Stimulated activated naive B cell treated with anti-CD40 and anti-IgM and Interleukin-4, amounts not matched to agents 10 μg/mL and 1 μg/mL and 100 μg/mL, for 72 hours (primary cell): ENCODE measurements around the gene XRRA1.
"Not testable (repeated sequence)": the region's sequence is repeated elsewhere in the genome, so short reads cannot be mapped to it uniquely, and the experiment has no call there.

Experiments
- ATAC-seq, 2 donors: fragments of 150-1000 bp; cut with Tn5 transposase; replicated peaks; 2 replicates each; pipeline ENCODE4 v1.10.0; 2021; ENCODE audit warnings: moderate library complexity in 1 of 2
- DNase-seq: peaks from one replicate; pipeline ENCODE4 v3.0.0; 2021
- H3K27ac Mint-ChIP-seq: one replicate; pipeline ENCODE4 v1.8.0; 2022; ENCODE audit warnings: mild to moderate bottlenecking, mixed read lengths
- H3K27me3 Mint-ChIP-seq, 2 donors: one replicate each; pipeline ENCODE4 v1.8.0; 2022; ENCODE audit warnings: mixed read lengths in 2 of 2
- H3K36me3 Mint-ChIP-seq, 2 donors: one replicate each; pipeline ENCODE4 v1.8.0; 2022; ENCODE audit warnings: mixed read lengths in 2 of 2, mild to moderate bottlenecking in 1 of 2
- H3K4me1 Mint-ChIP-seq, 2 donors: one replicate each; pipeline ENCODE4 v1.8.0; 2022; ENCODE audit warnings: mixed read lengths in 2 of 2, mild to moderate bottlenecking in 1 of 2
- H3K4me3 Mint-ChIP-seq, 2 donors: one replicate each; pipeline ENCODE4 v1.8.0; 2022; ENCODE audit warnings: mild to moderate bottlenecking in 2 of 2, mixed read lengths in 2 of 2, moderate library complexity in 1 of 2
- H3K9me3 Mint-ChIP-seq, 2 donors: one replicate each; pipeline ENCODE4 v1.8.0; 2022; ENCODE audit warnings: mixed read lengths in 2 of 2, mild to moderate bottlenecking in 1 of 2

XRRA1 gene

GRCh38 chr11:74905326-74905725 lies 43.6 kb downstream of the XRRA1 start:
- Mint-ChIP-seq H3K27me3 (no peaks in the 10 kb centered on the region), H3K4me3 (no peak overlapping the region), H3K27ac (no peak overlapping the region), H3K9me3 (peaks cover 11 to 15% of the 10 kb centered on the region in 2 donors), H3K4me1 (peaks cover 18 to 25% of the 10 kb centered on the region in 2 donors), H3K36me3 (peaks cover 45 to 60% of the 10 kb centered on the region in 2 donors)
- DNase-seq, result no peak
- no peak for ATAC-seq

- DNase-seq (no peak), ATAC-seq (no peak)
- Mint-ChIP-seq H3K27me3 (no peaks in the 10 kb centered on the region), H3K4me3 (no peak overlapping the region), H3K4me1 (peaks cover 0 to under 1% of the 10 kb centered on the region in 2 donors), H3K9me3 (peaks cover 21 to 30% of the 10 kb centered on the region in 2 donors), H3K27ac (no peak overlapping the region), H3K36me3 (peaks cover 56 to 61% of the 10 kb centered on the region in 2 donors)
Measured at GRCh38 chr11:74902342-74902741, 46.5 kb downstream of the XRRA1 start.

GRCh38 chr11:74896311-74896710 lies 52.6 kb downstream of the XRRA1 start:
- ATAC-seq, result no peak
- Mint-ChIP-seq H3K9me3 (peaks cover 22 to 40% of the 10 kb centered on the region in 2 donors), H3K27ac (no peak overlapping the region), H3K27me3 (no peaks in the 10 kb centered on the region), H3K36me3 (peaks cover 66 to 71% of the 10 kb centered on the region in 2 donors), H3K4me1 (peaks cover 0 to 23% of the 10 kb centered on the region in 2 donors), H3K4me3 (no peak overlapping the region)
- no peak for DNase-seq

DNA sequence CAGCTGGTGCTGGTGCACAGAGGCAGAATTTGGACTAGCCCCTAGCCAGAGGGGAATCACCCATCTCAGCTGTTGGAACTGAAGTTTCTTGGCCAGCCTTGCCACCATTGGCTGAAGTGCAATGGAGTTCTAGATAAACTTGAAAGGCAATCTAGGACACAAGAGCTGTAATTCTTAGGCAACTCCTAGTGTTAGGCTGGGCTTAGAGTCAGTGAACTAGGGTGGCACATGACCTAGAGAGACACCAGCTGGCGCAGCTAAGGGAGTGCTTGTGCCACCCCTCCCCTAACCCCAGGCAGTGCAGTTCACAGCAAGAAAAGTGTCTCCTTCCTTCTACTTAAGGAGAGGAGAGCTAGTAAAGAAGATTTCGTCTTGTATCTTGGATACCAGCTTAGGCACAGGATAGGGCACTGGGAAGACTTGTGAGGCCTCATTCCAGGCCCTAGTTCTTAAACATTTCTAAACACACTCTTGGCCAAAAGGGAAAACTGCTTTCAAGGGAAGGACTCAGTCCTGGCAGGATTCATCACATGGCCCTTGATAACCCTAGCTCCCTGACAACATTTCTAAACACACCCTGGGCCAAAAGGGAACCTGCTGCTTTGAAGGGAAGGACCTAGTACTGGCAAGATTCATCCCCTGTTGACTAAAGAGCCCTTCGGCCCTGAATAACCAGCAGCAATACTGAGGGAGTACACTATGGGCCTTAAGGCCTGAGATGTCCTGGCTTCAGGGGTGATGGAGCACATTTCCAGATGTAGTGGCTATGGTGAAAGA lies 53.4 kb downstream of the XRRA1 start:
- H3K4me1 Mint-ChIP-seq, result peaks cover 1 to 23% of the 10 kb centered on the region in 2 donors
- H3K27ac Mint-ChIP-seq, result no peak overlapping the region

DNA sequence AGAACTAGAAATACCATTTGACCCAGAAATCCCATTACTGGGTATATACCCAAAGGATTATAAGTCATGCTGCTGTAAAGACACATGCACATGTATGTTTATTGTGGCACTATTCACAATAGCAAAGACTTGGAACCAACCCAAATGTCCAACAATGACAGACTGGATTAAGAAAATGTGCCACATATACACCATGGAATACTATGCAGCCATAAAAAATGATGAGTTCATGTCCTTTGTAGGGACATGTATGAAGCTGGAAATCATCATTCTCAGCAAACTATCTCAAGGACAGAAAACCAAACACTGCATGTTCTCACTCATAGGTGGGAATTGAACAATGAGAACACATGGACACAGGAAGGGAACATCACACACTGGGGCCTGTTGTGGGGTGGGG lies 55.9 kb downstream of the XRRA1 start:
- Mint-ChIP-seq H3K9me3 (peaks cover 23 to 24% of the 10 kb centered on the region in 2 donors), H3K36me3 (peaks cover 65 to 75% of the 10 kb centered on the region in 2 donors), H3K4me1 (peaks cover 1 to 33% of the 10 kb centered on the region in 2 donors)
- not testable (repeated sequence) for H3K4me3 Mint-ChIP-seq, DNase-seq, ATAC-seq, H3K27ac Mint-ChIP-seq, H3K27me3 Mint-ChIP-seq

More for the DNA sequence above, 53.4 kb downstream of the XRRA1 start:
- Mint-ChIP-seq H3K36me3 (peaks cover 61 to 69% of the 10 kb centered on the region in 2 donors), H3K4me3 (no peak overlapping the region), H3K27me3 (no peaks in the 10 kb centered on the region), H3K9me3 (peaks cover 19 to 32% of the 10 kb centered on the region in 2 donors)
- DNase-seq, result no peak
- ATAC-seq, result no peak

GRCh38 chr11:74877132-74877531 lies 71.8 kb downstream of the XRRA1 start:
- Mint-ChIP-seq H3K27ac (no peak overlapping the region), H3K9me3 (peaks cover 3 to 13% of the 10 kb centered on the region in 2 donors), H3K27me3 (no peaks in the 10 kb centered on the region), H3K4me1 (no peaks in the 10 kb centered on the region), H3K36me3 (peaks cover 43 to 48% of the 10 kb centered on the region in 2 donors), H3K4me3 (no peak overlapping the region)
- DNase-seq (no peak), ATAC-seq (no peak)

DNA sequence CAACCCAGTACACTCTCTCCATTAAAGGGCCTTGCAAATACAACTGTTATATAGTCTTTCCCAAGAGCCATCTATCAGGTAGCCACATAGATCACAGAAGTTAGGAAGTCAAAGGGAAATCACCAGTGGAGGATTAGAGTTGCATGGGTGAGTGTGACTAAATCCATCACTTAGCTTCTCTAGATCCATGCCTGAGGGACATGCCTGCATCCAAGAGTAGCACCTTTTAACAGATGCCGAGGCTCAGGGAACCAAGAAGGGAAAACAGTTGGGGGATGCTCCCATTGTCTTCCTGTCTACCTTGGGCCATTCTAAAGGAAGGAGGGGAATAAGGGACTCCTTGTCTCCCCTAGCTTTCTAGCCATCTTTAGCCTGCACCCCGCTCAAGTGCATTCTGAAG lies 77.9 kb downstream of the XRRA1 start:
- DNase-seq, result no peak
- Mint-ChIP-seq H3K4me3 (no peak overlapping the region), H3K9me3 (peaks cover 49 to 55% of the 10 kb centered on the region in 2 donors), H3K27ac (no peak overlapping the region), H3K27me3 (no peaks in the 10 kb centered on the region), H3K4me1 (no peaks in the 10 kb centered on the region), H3K36me3 (peaks cover 84 to 91% of the 10 kb centered on the region in 2 donors)
- ATAC-seq, result no peak

GRCh38 chr11:74870485-74870884 lies 78.4 kb downstream of the XRRA1 start:
- no peak for DNase-seq
- H3K27me3 Mint-ChIP-seq, result no peaks in the 10 kb centered on the region
- peak in 1 of 2 donors; percentile 31 for ATAC-seq
- peaks cover 49 to 56% of the 10 kb centered on the region in 2 donors for H3K9me3 Mint-ChIP-seq
- no peaks in the 10 kb centered on the region for H3K4me1 Mint-ChIP-seq
- no peak overlapping the region for H3K4me3 Mint-ChIP-seq
- H3K36me3 Mint-ChIP-seq, result peaks cover 87 to 90% of the 10 kb centered on the region in 2 donors
- no peak overlapping the region for H3K27ac Mint-ChIP-seq

DNA sequence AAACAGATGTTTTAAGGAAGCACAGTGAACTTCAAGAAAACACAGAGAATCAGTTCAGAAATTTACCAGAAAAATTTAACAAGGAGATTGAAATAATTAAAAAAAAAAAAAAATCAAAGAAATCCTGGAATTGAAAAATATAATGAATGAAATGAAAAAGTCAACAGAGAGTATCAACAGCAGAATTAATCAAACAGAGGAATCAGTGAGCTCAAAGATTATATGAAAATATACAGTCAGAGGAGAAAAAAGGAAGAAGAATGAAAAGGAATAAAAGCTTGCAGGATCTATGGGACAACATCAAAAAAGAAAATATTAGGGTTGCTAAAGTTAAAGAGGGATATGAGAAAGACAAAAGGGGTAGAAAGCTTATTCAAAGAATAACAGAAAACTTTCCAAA lies 82.3 kb downstream of the XRRA1 start:
- H3K4me1 Mint-ChIP-seq, result no peaks in the 10 kb centered on the region
- H3K9me3 Mint-ChIP-seq, result peaks cover 45 to 51% of the 10 kb centered on the region in 2 donors
- no peak overlapping the region for H3K4me3 Mint-ChIP-seq
- DNase-seq, result no peak
- H3K36me3 Mint-ChIP-seq, result peaks cover 92 to 96% of the 10 kb centered on the region in 2 donors
- ATAC-seq, result no peak
- H3K27me3 Mint-ChIP-seq, result no peaks in the 10 kb centered on the region
- H3K27ac Mint-ChIP-seq, result no peak overlapping the region

- H3K4me3 Mint-ChIP-seq, result no peak overlapping the region
- no peaks in the 10 kb centered on the region for H3K27me3 Mint-ChIP-seq
- no peak for DNase-seq
- H3K36me3 Mint-ChIP-seq, result peaks cover 87 to 96% of the 10 kb centered on the region in 2 donors
- no peak overlapping the region for H3K27ac Mint-ChIP-seq
- peaks cover 24 to 40% of the 10 kb centered on the region in 2 donors for H3K9me3 Mint-ChIP-seq
- no peak for ATAC-seq
- H3K4me1 Mint-ChIP-seq, result no peaks in the 10 kb centered on the region
Measured at GRCh38 chr11:74863410-74863809, 85.5 kb downstream of the XRRA1 start.

- Mint-ChIP-seq H3K9me3 (peaks cover 10 to 24% of the 10 kb centered on the region in 2 donors), H3K36me3 (peaks cover 74 to 95% of the 10 kb centered on the region in 2 donors), H3K27ac (no peak overlapping the region), H3K4me1 (no peaks in the 10 kb centered on the region), H3K27me3 (no peaks in the 10 kb centered on the region), H3K4me3 (no peak overlapping the region)
- DNase-seq, result no peak
- no peak for ATAC-seq
Measured at GRCh38 chr11:74860743-74861142, 88.1 kb downstream of the XRRA1 start.

- H3K4me3 Mint-ChIP-seq, result no peak overlapping the region
- H3K36me3 Mint-ChIP-seq, result peaks cover 46 to 71% of the 10 kb centered on the region in 2 donors
- DNase-seq (no peak), ATAC-seq (no peak)
- peaks cover 0 to 6% of the 10 kb centered on the region in 2 donors for H3K4me1 Mint-ChIP-seq
- H3K9me3 Mint-ChIP-seq, result no peaks in the 10 kb centered on the region
- no peak overlapping the region for H3K27ac Mint-ChIP-seq
- H3K27me3 Mint-ChIP-seq, result no peaks in the 10 kb centered on the region
Measured at GRCh38 chr11:74853223-74853622, 95.7 kb downstream of the XRRA1 start.

- DNase-seq, result no peak
- Mint-ChIP-seq H3K36me3 (peaks cover 56 to 73% of the 10 kb centered on the region in 2 donors), H3K4me3 (no peak overlapping the region), H3K4me1 (peaks cover 7 to 26% of the 10 kb centered on the region in 2 donors), H3K27me3 (no peaks in the 10 kb centered on the region), H3K9me3 (no peaks in the 10 kb centered on the region), H3K27ac (peak overlapping the region; percentile 70)
- peak; percentile 54 to 59 for ATAC-seq
Measured at GRCh38 chr11:74849525-74850391, 99.1 kb downstream of the XRRA1 start.

GRCh38 chr11:74847895-74848294 lies 101.0 kb downstream of the XRRA1 start:
- ATAC-seq (no peak), DNase-seq (no peak)
- peaks cover 50 to 77% of the 10 kb centered on the region in 2 donors for H3K36me3 Mint-ChIP-seq
- peaks cover 7 to 26% of the 10 kb centered on the region in 2 donors for H3K4me1 Mint-ChIP-seq
- peak overlapping the region; percentile 26 for H3K27ac Mint-ChIP-seq
- no peaks in the 10 kb centered on the region for H3K9me3 Mint-ChIP-seq
- H3K4me3 Mint-ChIP-seq, result no peak overlapping the region
- no peaks in the 10 kb centered on the region for H3K27me3 Mint-ChIP-seq
